GM19240 (cell line): ENCODE measurements around the gene FAM186B.

Experiments used
- DNase-seq: peaks from one replicate; pipeline ENCODE4 v3.0.0; 2011; ENCODE audit warnings: low spot score; ENCODE audit not compliant: insufficient read length

FAM186B gene

GRCh38 chr12:49552425-49552824 is 53.0 kb downstream of the FAM186B start:
- no peak for DNase-seq

- no peak for DNase-seq
Measured at GRCh38 chr12:49552014-49552413, 53.4 kb downstream of the FAM186B start.

GRCh38 chr12:49550693-49551252 is 54.7 kb downstream of the FAM186B start:
- no peak for DNase-seq

DNA sequence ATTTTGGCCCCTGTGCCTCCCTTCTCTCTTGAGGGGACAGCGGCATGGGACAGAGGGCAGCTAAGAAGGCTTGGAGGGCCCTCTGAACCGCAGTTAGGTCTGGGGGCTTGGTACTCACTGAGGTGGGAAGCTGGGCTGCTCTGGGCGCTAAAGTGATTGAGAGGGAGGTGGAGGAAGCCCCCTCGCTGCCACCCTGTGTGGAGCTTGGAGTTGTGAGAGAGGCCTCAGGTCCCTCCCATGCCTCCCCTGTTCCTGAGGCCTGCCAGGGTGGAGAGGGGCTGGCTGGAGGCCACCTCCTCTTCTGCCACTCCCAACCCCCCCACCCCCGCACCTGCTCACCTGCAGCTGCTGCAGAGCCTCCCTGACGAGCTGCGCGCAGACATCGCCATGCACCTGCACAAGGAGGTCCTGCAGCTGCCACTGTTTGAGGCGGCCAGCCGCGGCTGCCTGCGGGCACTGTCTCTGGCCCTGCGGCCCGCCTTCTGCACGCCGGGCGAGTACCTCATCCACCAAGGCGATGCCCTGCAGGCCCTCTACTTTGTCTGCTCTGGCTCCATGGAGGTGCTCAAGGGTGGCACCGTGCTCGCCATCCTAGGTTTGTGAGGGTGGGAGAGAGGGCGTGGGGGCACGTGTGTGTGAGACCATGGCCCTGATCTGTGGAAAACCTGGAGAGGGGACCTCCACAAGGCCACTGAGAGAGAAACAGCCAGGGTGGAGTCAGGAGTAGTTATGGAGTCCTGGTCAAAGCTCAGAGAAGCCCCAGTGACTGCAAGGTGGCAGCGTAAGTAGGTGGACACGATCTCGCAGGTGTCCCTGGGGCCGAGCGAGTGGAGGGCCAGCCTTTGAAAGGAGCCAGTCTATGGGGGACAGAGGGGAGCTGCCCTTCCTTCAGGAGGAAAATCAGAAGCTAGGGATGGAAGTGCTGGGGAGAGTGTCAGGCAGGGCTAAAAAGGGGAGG is 55.4 kb downstream of the FAM186B start:
- no peak for DNase-seq

GRCh38 chr12:49548822-49549648 is 56.4 kb downstream of the FAM186B start:
- DNase-seq = no peak

DNA sequence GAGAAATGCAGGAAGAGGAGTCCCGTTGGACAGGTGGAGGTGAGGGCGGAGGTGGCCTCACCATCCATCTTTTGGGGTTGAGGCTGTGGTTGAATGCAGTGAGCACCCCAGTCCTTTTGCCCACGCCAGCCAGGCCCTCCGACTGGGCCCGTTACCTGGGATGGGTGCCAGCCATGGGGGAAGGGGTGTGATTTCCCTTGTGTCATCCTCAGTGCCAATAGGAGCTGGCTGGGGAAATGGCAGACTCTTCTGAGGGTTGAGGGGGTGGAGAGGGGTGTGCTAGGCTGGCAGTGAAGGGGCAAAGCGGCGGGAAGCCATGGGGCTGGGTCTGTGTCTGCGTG is 57.0 kb downstream of the FAM186B start:
- no peak for DNase-seq

DNA sequence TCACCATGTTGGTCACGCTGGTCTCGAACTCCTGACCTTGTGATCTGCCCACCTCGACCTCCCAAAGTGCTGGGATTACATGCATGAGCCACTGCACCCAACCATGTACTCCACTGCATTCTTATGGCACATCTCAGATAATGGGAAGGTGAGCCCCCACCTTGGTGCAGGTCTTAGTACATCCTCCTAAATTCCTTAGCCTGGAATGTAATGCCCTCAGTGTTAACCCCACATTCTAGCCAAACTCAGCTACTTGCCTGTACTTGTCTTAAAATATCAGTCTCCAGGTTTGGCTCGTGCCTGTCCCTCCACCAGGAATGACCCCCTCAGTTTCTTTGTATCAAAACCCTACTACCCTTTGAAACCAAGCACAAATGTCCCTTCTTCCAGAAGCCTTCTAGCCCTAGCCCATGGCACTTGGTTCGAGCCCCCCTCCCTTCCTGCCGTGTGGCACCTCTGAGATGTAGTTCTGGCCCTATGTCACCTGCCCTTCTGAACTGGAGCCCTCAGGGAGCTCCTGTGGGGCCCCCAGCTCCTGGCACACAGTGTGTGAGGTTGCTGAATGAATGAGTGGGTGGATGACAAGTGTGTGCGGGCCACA is 58.2 kb downstream of the FAM186B start:
- DNase-seq = no peak

- no peak for DNase-seq
Measured at GRCh38 chr12:49546481-49546880, 59.0 kb downstream of the FAM186B start.

DNA sequence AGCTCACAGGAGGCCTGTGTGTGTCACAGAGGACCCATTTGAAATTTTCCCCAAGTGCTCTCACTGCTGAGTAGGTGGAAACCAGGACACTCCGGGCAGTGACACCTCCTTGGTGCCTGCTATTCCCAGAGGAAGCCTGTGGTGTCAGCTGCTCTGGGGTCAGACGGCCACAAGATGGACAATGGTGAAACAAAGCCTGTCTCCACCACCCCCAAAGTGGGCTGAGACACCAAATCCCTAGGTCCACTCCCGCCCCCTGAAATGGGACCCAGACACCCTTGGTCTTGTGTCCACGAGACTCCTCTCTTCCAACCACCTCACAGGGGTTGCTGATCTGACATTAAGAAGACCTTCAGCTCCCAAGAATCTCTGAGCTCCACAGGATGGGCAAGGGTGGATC is 59.6 kb downstream of the FAM186B start:
- DNase-seq = no peak

DNA sequence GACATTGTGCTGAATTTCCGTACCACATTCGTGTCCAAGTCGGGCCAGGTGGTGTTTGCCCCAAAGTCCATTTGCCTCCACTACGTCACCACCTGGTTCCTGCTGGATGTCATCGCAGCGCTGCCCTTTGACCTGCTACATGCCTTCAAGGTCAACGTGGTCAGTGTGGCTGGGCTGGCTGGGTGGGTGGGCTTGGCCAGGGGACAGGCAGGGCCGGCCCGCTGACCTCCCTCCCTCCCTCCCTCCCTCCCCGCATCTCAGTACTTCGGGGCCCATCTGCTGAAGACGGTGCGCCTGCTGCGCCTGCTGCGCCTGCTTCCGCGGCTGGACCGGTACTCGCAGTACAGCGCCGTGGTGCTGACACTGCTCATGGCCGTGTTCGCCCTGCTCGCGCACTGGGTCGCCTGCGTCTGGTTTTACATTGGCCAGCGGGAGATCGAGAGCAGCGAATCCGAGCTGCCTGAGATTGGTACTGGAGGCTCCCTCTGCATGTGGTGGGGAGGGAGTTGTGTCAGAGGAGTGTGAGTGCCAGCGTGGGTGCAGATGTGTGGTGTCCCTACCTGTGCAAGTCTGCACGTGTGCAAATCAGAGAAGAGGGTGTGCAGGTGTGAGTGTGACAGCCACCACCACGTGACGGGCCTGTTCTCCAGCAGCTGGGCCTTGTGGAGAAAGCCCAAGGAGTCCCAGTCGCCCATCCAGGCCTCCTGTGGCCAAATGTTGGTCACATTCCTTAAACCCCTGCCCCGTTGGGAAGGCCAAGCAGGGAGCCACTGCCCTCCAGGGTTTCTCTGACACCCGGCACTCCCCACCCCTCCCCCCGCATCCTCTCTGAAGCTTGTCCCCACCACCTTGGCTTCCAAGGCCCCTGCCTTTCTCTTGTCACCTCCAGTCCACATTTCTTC is 61.3 kb downstream of the FAM186B start:
- no peak for DNase-seq

DNA sequence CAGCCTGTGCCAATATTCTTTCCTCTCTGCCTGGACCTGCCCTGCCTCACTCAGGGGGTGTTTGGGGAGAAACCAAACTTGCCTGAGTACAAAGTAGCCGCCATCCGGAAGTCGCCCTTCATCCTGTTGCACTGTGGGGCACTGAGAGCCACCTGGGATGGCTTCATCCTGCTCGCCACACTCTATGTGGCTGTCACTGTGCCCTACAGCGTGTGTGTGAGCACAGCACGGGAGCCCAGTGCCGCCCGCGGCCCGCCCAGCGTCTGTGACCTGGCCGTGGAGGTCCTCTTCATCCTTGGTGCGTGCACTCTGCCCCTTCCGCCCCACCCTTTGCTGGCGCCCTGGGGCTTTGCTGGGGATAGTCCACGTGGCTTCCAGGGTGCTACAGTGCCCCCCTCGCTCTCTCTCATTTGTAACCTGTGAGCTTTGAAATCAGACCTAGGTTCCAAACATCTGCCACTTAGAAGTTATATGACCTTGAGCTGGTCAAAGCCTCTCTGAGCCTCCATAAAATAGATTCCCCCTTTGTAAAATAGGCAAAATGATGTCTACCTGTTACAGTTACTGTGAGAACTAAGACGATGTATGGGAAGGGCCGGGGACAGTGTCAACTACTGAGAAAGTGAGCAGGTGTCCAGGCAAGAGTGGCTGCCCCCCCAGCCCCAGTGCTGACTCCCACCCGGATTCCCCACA is 62.1 kb downstream of the FAM186B start:
- DNase-seq = no peak

- DNase-seq = no peak
Measured at GRCh38 chr12:49542592-49543160, 62.8 kb downstream of the FAM186B start.

GRCh38 chr12:49541911-49542505 is 63.4 kb downstream of the FAM186B start:
- no peak for DNase-seq

DNA sequence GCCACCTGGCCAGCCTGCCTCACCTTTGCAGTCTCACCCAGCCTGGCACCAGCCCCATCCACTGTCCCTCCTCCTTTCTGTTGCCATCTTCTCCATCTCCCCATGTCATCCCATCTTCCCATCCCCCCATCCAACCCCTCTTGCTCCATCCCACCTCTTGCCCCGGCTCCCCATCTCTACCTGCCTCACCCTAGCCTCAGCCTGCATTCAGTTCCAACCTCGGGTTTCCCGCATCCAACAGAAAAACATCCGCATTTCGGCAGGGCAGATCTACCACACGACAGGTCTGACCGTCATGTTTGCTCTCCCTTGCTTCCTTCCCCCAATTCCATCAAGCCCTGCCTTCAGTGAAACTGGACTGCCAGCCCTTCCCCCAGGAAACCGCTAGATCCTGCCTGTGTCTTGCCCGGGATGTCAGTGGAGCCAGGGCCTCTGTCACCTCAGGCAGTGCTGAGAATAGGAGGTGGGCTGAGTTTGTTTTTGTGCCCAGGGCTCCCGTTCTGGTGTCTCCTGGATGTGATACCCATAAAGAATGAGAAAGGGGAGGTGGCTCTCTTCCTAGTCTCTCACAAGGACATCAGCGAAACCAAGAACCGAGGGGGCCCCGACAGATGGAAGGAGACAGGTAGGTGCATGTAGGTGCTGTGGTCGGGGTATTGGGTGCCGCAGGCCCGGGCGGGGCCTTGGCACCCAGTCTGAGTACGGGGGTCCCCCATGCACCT is 64.1 kb downstream of the FAM186B start:
- DNase-seq = no peak

DNA sequence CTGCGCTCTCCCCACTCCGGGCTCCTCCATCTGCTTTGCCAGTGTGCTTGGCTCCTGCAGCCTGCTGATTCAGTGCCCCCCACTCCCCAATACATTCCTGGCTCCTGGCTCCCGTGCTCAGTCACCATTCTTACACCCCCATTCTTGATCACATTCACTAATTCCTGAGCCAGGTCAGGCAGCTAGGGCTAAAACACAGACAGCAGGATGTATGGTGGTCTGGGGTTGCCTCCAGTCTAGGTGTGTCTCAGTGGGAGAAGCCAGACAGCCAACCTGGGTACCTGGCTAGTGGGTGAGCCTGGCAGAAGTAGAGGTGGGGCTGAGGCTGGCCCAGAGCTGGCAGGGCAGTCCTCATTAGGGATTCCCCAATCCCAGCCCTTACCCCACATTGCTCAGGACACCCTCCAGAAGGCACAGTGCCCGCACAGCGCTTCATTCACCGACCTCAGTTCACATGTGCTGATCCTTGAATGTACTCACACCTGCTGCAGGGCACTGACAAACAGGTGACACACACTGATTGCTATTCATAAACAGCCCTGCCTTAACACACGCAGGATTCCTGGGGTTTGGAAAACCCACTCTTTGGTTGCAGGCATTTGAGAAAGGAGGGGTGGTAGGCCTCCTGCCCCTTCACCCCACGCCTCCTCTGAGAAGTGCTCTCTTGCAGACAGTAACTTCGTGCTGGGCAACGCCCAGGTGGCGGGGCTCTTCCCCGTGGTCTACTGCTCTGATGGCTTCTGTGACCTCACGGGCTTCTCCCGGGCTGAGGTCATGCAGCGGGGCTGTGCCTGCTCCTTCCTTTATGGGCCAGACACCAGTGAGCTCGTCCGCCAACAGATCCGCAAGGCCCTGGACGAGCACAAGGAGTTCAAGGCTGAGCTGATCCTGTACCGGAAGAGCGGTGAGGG is 65.0 kb downstream of the FAM186B start:
- no peak for DNase-seq

DNA sequence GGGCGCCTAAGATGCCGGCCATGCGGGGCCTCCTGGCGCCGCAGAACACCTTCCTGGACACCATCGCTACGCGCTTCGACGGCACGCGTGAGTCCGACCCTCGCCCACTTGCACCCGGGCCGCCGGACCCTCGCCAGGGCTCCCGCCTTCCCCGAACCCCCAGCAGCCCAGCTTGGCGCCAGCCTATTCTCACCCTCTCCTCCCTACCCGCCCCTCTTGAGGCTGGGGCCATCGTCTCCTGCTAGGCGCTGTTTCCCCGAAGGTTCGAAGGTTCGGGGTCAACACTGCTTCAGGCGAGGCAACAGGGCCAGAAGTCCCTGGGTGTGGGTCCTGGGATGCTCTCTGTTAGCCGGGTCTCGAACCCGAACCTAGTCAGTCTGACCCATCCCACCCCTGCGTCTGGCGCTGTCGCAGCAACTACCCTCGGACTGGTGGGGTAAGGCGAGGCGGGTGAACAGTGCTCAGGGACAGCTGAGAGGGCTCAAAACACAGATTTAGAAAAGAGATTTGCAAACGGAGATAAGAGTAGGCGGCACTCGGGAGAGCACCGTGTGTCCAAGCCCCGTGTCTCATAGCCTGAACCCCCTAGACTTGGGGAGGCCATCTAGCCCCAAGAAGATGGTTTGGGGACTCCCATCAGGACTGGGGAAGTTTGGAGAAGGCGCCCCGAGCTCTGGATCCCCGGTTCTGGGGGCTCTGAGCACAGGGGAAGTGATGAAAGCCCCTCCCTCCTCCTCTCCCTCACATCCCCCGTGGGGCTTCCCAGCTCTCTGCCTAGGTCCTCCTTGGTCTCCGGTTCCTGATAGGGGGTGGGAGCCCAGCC is 65.8 kb downstream of the FAM186B start:
- no peak for DNase-seq
